Memory B cell (primary cell): ENCODE data around the gene MGAT4B.

Experiments used
- ATAC-seq: fragments of 150-1000 bp; cut with Tn5 transposase; 2 replicates; pipeline ENCODE4 v1.10.0; 2021; ENCODE audit warnings: low read depth, mild to moderate bottlenecking, moderate library complexity
- DNase-seq, 2 donors: peaks; one replicate each; pipeline ENCODE4 v3.0.0; 2022; ENCODE audit warnings: low spot score in 2 of 2
- H3K27ac Mint-ChIP-seq: one replicate; pipeline ENCODE4 v1.8.0; 2022; ENCODE audit warnings: mild to moderate bottlenecking, moderate library complexity, mixed read lengths
- H3K27me3 Mint-ChIP-seq: one replicate; pipeline ENCODE4 v1.8.0; 2022; ENCODE audit warnings: mixed read lengths
- H3K36me3 Mint-ChIP-seq: one replicate; pipeline ENCODE4 v1.8.0; 2022; ENCODE audit warnings: mild to moderate bottlenecking, mixed read lengths
- H3K4me1 Mint-ChIP-seq: one replicate; pipeline ENCODE4 v1.8.0; 2022; ENCODE audit warnings: mixed read lengths
- H3K4me3 Mint-ChIP-seq: one replicate; pipeline ENCODE4 v1.8.0; 2022; ENCODE audit warnings: mild to moderate bottlenecking, moderate library complexity, mixed read lengths
- H3K9me3 Mint-ChIP-seq: one replicate; pipeline ENCODE4 v1.8.0; 2022; ENCODE audit warnings: mixed read lengths

Gene MGAT4B

DNA sequence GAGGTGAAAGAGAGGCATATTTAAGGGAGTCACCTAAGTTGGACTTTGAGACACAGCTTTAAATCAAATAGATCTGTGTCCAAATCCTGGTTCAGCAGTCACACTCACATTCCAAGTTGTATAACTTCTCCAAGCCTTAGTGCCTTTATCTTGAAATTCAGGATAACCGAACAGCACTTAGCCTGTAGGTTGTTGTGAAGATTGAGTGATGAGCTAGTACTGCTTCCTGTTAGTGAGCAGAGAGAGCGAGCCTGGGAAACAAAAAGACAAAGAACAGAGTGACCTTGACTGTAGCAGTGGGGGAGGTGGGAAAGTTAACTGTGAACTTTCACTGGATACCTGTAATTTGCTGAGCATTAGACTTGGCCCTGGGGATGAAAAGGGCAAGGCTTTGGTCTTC lies 51.6 kb downstream of the MGAT4B start:
- H3K27me3 Mint-ChIP-seq, result no peaks in the 10 kb centered on the region
- no peaks in the 10 kb centered on the region for H3K9me3 Mint-ChIP-seq
- H3K4me3 Mint-ChIP-seq, result no peak overlapping the region
- H3K4me1 Mint-ChIP-seq, result peaks cover 30% of the 10 kb centered on the region
- DNase-seq (no peak), ATAC-seq (no peak)
- H3K27ac Mint-ChIP-seq, result peak overlapping the region; percentile 18
- H3K36me3 Mint-ChIP-seq, result peaks cover 6% of the 10 kb centered on the region

GRCh38 chr5:179753971-179754370 lies 52.7 kb downstream of the MGAT4B start:
- H3K4me1 Mint-ChIP-seq, result peaks cover 23% of the 10 kb centered on the region
- peak overlapping the region; percentile 18 for H3K27ac Mint-ChIP-seq
- H3K4me3 Mint-ChIP-seq, result no peak overlapping the region
- H3K27me3 Mint-ChIP-seq, result no peaks in the 10 kb centered on the region
- DNase-seq (no peak), ATAC-seq (no peak)
- H3K36me3 Mint-ChIP-seq, result peaks cover 6% of the 10 kb centered on the region
- H3K9me3 Mint-ChIP-seq, result no peaks in the 10 kb centered on the region

DNA sequence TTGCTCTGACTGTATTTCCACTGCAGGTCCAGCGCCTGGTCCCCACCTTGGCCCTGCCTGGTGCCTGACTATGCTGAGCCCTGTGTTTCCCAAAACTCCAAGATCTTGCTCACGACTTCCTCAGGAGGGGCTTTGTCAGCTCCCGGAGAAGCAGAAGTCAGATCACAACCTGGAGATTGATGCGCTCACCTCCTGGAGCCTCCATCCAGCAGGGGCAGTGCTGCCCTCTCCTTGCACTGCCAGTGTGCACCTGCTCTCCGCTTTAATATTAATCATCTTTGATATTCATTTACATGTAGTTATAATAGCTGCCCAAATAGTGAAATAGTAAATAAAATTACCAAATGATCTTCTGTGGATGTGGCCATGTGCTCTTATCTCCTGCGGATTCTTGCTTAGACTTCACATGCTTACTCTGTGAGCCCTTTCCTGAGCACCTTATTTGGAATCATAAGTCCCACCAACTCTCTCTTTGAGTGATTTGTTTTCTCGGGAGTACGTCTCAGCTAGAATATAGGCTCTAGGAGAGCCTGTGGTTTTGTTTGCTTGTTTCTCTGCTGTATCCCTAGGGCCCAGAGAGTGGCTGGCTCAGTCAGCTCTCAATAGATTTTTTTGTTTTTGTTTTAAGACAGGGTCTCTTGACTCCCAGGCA lies 56.7 kb downstream of the MGAT4B start:
- no peaks in the 10 kb centered on the region for H3K9me3 Mint-ChIP-seq
- peaks cover 8% of the 10 kb centered on the region for H3K36me3 Mint-ChIP-seq
- DNase-seq, result no peak
- peaks cover 24% of the 10 kb centered on the region for H3K4me1 Mint-ChIP-seq
- no peak overlapping the region for H3K4me3 Mint-ChIP-seq
- no peak overlapping the region for H3K27ac Mint-ChIP-seq
- ATAC-seq, result no peak
- no peaks in the 10 kb centered on the region for H3K27me3 Mint-ChIP-seq

- ATAC-seq, result no peak
Measured at GRCh38 chr5:179747811-179748210, 58.9 kb downstream of the MGAT4B start.

More at GRCh38 chr5:179747811-179748210, 58.9 kb downstream of the MGAT4B start:
- Mint-ChIP-seq H3K4me1 (peaks cover 15% of the 10 kb centered on the region), H3K36me3 (peaks cover 4% of the 10 kb centered on the region), H3K4me3 (no peak overlapping the region), H3K27ac (no peak overlapping the region), H3K9me3 (no peaks in the 10 kb centered on the region), H3K27me3 (no peaks in the 10 kb centered on the region)
- DNase-seq, result no peak
